Measurements from ENCODE around the gene SETD3.

SETD3 gene

GRCh38 chr14:99460793-99461192 is 19.9 kb downstream of the SETD3 start:
- peak; percentile 75 for DNase-seq (ENCODE audit: low read depth)

GRCh38 chr14:99459481-99460100 is 21.1 kb downstream of the SETD3 start:
- DNase-seq (ENCODE audit: low read depth), result peak; percentile 16

- DNase-seq (ENCODE audit: low read depth), result no peak
Measured at GRCh38 chr14:99454246-99454645, 26.4 kb downstream of the SETD3 start.

GRCh38 chr14:99452968-99453367 is 27.7 kb downstream of the SETD3 start:
- DNase-seq (ENCODE audit: low read depth), result no peak

GRCh38 chr14:99451234-99451633 is 29.4 kb downstream of the SETD3 start:
- DNase-seq (ENCODE audit: low read depth), result no peak

GRCh38 chr14:99450266-99450665 is 30.4 kb downstream of the SETD3 start:
- DNase-seq (ENCODE audit: low read depth), result no peak

GRCh38 chr14:99447739-99448138 is 32.9 kb downstream of the SETD3 start:
- DNase-seq (ENCODE audit: low read depth), result no peak

GRCh38 chr14:99445931-99446330 is 34.7 kb downstream of the SETD3 start:
- DNase-seq (ENCODE audit: low read depth), result no peak

- DNase-seq (ENCODE audit: low read depth), result no peak
Measured at GRCh38 chr14:99441918-99442317, 38.7 kb downstream of the SETD3 start.

GRCh38 chr14:99441157-99441870 is 39.3 kb downstream of the SETD3 start:
- DNase-seq (ENCODE audit: low read depth), result peak; percentile 15

- DNase-seq (ENCODE audit: low read depth), result no peak
Measured at GRCh38 chr14:99440278-99440677, 40.4 kb downstream of the SETD3 start.

- DNase-seq (ENCODE audit: low read depth), result no peak
Measured at GRCh38 chr14:99437706-99438105, 43.0 kb downstream of the SETD3 start.

- peak; percentile 59 for DNase-seq (ENCODE audit: low read depth)
Measured at GRCh38 chr14:99436247-99437180, 44.1 kb downstream of the SETD3 start.

GRCh38 chr14:99435327-99435726 is 45.3 kb downstream of the SETD3 start:
- DNase-seq (ENCODE audit: low read depth), result no peak

GRCh38 chr14:99432485-99432884 is 48.2 kb downstream of the SETD3 start:
- DNase-seq (ENCODE audit: low read depth), result no peak

- DNase-seq (ENCODE audit: low read depth), result no peak
Measured at GRCh38 chr14:99431986-99432385, 48.7 kb downstream of the SETD3 start.

- no peak for DNase-seq (ENCODE audit: low read depth)
Measured at GRCh38 chr14:99430491-99430890, 50.2 kb downstream of the SETD3 start.

- DNase-seq (ENCODE audit: low read depth), result peak; percentile 45
Measured at GRCh38 chr14:99427632-99428300, 52.9 kb downstream of the SETD3 start.

GRCh38 chr14:99426813-99427346 is 53.8 kb downstream of the SETD3 start:
- DNase-seq (ENCODE audit: low read depth), result no peak

GRCh38 chr14:99426265-99426664 is 54.4 kb downstream of the SETD3 start:
- DNase-seq (ENCODE audit: low read depth), result no peak

GRCh38 chr14:99425272-99425681 is 55.4 kb downstream of the SETD3 start:
- no peak for DNase-seq (ENCODE audit: low read depth)
